ENCODE results near the gene SMCO2. TPM values are rescaled to one million over a fixed set of nuclear protein-coding genes. Genes with fewer than 3 reads are reported as not detected.

Gene SMCO2
- total RNA-seq, 1 experiment from 2014 or later = not detected

- Histone ChIP-seq H3K27me3 (ENCODE audit: insufficient read depth, low read length) (no peaks in the 10 kb centered on the region), H3K79me2 (ENCODE audit: insufficient read depth, low read length) (no peaks in the 10 kb centered on the region), H3K9ac (ENCODE audit: low read length) (no peak overlapping the region), H3K9me3 (ENCODE audit: control insufficient read depth in 1 of 2, insufficient read depth in 1 of 2, low read depth in 1 of 2, low read length in 2 of 2) (no peaks in the 10 kb centered on the region), H3K9me2 (ENCODE audit: insufficient read depth) (no peaks in the 10 kb centered on the region), H3K27ac (ENCODE audit: low read depth, low read length) (no peak overlapping the region), H3K4me3 (replicated peaks in 1 of 2; ENCODE audit: low read depth in 1 of 2, low read length in 2 of 2) (no peak overlapping the region), H3K4me2 (ENCODE audit: low read length) (no peak overlapping the region), H4K20me1 (ENCODE audit: insufficient read depth) (no peaks in the 10 kb centered on the region), H2AFZ (ENCODE audit: low read depth, low read length, poor library complexity, severe bottlenecking) (no peak overlapping the region), H3K36me3 (ENCODE audit: control insufficient read depth in 1 of 2, insufficient read depth in 2 of 2, low read length in 2 of 2) (no peaks in the 10 kb centered on the region), H3K4me1 (ENCODE audit: control insufficient read depth in 1 of 2, insufficient read depth in 2 of 2, low read length in 2 of 2) (peaks cover 9 to 14% of the 10 kb centered on the region in 2 experiments; a peak in 3 of 4 replicates)
- DNase-seq (ENCODE audit: low read depth, low spot score) (no peak), ATAC-seq (no peak)
- BruUV-seq (replicated peaks) = no TSS peak
- intact Hi-C loops (cut with micrococcal nuclease) = no loop called here
- CTCF ChIA-PET = no interaction called here
- POLR2A ChIA-PET = no interaction called here
- TF ChIP-seq MAX (IDR thresholded peaks at IDR 0.05) (no peak), SRF (IDR thresholded peaks at IDR 0.05; ENCODE audit: low read depth) (no peak), CBX3 (IDR thresholded peaks at IDR 0.05; ENCODE audit: low read depth) (no peak), TCF7L2 (IDR thresholded peaks at IDR 0.05; ENCODE audit: borderline replicate concordance, extremely low read depth, insufficient read depth, insufficient read length) (no peak), ZNF274 (IDR thresholded peaks at IDR 0.05; ENCODE audit: low read depth, low read length) (no peak), EZH2phosphoT487 (IDR thresholded peaks at IDR 0.05; ENCODE audit: borderline replicate concordance) (no peak), SIN3A (IDR thresholded peaks at IDR 0.05; ENCODE audit: low read depth) (no peak), JUND (IDR thresholded peaks at IDR 0.05) (no peak)
- TF ChIP-seq, protein P1, sequence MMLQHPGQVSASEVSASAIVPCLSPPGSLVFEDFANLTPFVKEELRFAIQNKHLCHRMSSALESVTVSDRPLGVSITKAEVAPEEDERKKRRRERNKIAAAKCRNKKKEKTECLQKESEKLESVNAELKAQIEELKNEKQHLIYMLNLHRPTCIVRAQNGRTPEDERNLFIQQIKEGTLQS (IDR thresholded peaks at IDR 0.05) = no peak
- TF ChIP-seq, protein P2, sequence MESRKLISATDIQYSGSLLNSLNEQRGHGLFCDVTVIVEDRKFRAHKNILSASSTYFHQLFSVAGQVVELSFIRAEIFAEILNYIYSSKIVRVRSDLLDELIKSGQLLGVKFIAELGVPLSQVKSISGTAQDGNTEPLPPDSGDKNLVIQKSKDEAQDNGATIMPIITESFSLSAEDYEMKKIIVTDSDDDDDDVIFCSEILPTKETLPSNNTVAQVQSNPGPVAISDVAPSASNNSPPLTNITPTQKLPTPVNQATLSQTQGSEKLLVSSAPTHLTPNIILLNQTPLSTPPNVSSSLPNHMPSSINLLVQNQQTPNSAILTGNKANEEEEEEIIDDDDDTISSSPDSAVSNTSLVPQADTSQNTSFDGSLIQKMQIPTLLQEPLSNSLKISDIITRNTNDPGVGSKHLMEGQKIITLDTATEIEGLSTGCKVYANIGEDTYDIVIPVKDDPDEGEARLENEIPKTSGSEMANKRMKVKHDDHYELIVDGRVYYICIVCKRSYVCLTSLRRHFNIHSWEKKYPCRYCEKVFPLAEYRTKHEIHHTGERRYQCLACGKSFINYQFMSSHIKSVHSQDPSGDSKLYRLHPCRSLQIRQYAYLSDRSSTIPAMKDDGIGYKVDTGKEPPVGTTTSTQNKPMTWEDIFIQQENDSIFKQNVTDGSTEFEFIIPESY (IDR thresholded peaks at IDR 0.05; ENCODE audit: extremely low read depth, insufficient replicate concordance, low read length) = no peak
- RAD21 ChIA-PET (ENCODE audit: low non-redundant PET in 1 of 2, low total read pairs in 2 of 2, uncharacterized antibody in 2 of 2, unreplicated experiment in 2 of 2) = no interaction called here
These were observed 15.7 kb downstream of the SMCO2 start for GRCh38 chr12:27462151-27462694.
